Activated gamma-delta T cell treated with anti-CD3 and anti-CD28 coated beads, Interleukin-2, amount 50 U/mL, for 16 hours (primary cell): ENCODE measurements around the gene COLEC11.
"Not testable (repeated sequence)": the region's sequence is repeated elsewhere in the genome, so short reads cannot be mapped to it uniquely, and the experiment has no call there.

Experiments
- DNase-seq: peaks from one replicate; pipeline ENCODE4 v3.0.0-alpha.2; 2020; ENCODE audit warnings: low read depth

Gene COLEC11

DNA sequence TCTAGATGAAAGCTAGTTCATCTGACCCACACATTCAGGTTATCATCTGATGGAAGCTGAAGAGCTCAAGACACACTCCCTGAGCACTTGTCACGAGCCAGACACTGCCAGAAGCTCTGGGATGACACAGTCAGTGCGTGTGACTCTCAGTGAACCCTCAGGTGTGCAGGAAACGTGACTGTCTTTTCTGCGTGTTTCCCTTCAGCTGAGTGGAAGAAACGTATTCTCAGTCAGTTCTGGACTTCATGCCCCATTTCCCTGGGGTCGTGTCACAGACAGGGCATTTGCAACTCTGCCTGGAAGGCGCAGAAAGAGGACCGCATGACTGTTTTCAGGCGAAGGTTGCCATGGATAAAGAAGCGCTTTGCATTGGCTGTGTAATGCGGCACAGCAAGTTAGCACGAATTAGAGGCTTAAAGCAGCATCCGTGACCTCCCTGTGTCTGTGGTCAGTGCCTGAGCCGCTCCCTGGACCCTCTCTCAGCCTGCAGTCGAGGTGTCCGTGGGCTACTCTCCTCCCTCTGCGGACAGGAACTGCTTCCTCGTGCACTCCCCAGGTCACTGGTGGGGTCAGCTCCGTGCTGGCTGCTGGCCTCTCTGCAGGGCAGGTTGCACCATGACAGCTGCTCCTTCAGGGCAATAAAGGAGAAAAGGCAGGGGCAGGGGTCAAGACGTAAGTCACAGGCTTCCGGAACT, 59.8 kb downstream of the COLEC11 start:
- DNase-seq, result no peak

DNA sequence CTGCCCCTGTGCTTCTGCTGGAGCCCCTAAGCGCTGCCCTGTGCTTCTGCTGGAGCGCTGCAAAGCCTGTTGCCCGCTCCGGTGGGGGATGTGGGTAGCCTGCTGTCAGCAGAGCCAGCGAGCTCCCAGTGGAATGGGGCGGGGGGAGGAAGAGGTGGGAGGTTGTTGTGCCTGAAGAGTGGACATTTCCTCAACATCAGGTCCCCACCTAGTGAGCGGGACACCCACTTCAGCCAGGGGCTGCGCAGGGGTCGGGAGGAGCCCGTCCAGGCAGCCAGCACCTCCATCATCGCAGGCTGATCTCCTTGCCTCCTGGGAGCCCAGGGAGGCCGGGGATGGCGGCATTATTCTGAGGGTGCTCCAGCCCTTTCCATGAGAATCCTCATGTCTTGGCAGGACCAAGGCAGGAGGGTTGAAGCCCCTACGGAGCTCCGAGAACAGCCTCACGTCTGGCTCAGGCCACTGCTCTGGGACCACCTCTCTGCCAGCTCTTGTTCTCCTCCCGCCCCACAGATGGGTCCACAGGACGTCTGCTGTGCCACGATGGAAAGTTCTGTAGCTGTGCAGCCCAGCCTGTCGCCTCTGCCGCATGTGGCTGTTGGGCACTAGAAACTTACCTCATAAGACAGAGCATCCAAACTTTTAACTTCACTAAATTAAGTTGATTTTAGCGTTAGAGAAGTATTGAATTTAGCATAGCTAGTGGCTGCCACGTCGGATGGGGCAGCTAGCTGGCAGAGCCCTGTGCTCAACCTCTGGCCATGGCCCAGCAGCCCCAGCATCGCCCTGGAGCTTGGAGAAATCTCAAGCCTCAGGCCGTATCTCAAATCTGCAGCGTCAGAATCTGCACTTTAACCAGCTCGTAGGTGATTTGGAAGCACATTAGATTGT, 61.2 kb downstream of the COLEC11 start:
- no peak for DNase-seq

GRCh38 chr2:3656762-3657721, 62.1 kb downstream of the COLEC11 start:
- DNase-seq, result no peak

DNA sequence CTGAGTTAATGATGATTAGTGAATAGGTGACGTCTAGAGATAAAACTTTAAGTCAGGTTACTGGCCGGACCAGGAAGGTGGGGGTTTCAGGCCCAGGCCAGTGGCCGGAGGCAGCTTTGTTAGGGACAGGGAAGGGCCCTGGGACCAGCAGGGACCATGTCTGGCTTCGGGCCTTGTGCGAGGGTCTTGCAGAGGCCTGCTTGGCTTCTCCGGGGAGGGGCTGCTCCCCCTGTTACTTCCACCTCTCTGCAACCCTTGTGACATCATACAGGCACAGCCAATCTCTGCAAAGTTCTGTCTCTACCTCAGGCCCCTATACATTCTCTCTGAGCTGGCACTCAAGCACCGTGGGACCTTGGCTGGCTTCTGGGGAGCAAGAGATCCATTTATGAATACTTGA, 63.0 kb downstream of the COLEC11 start, which contains the start of gene ALLC:
Gene ALLC, plus strand, starts transcription at position 320 of the 400 bp plus-strand sequence. CDS start 12,958 bp downstream, outside the sequence.
- DNase-seq, result no peak

GRCh38 chr2:3659447-3660432, 64.8 kb downstream of the COLEC11 start:
- no peak for DNase-seq

DNA sequence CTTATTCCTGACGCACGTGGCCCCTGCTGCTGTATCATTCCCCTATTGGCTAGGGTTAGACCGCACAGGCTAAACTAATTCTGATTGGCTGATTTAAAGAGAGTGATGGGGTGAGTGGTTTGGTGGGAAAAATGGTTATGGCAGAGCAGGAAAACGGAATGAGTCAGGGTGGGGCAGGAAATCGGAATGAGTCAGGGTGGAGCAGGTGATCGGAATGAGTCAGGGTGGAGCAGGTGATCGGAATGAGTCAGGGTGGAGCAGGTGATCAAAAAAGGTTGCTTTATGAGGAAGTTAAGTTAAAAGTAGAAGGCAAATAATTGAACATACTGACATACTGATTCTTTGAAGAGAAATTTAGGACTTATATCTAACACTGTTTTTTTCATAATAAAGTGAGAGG, 65.7 kb downstream of the COLEC11 start:
- not testable (repeated sequence) for DNase-seq

DNA sequence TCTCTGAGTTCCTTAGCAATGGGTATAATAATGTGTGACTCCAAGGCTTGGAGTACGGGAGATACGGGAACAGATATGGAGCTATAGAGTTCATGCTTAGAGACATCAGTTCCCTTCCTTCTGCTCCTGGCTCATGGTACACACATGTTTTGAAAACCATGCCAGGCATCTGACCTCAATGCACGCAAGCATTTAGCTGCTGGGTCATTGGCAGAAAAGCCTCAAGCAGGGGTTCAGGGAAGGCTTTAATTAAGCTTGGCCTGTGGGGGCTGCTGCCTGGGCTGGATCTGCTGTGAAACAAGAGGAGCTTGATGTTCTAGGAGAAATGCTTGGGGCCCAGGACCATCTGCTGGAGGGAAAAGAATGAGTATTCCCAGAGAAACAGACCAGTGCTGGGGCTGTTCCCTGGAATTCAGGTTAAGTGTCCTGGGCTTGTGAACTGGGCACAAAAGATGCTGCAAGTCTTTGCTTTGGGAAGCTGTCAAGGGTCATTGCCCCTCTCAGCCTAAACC, 66.3 kb downstream of the COLEC11 start:
- no peak for DNase-seq

DNA sequence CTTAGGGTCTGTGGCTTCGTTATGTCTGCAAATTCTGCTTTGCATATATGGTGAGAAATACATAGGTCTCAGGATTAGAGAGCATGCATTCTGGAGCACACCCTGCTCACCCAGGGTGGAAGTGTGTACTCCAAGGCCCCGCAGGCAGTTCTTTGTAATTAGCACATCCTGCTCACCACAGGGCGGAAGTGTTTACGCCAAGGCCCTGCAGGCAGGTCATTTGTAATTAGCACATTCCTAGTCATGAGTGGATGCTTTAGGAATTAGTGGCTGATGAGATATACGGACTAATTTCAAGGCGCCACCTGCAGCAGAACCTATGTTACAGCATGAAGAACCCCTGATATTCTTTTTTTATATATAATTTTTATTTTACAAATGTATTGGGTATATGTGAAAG, 67.3 kb downstream of the COLEC11 start:
- DNase-seq, result no peak

GRCh38 chr2:3664118-3664517, 69.2 kb downstream of the COLEC11 start:
- no peak for DNase-seq

DNA sequence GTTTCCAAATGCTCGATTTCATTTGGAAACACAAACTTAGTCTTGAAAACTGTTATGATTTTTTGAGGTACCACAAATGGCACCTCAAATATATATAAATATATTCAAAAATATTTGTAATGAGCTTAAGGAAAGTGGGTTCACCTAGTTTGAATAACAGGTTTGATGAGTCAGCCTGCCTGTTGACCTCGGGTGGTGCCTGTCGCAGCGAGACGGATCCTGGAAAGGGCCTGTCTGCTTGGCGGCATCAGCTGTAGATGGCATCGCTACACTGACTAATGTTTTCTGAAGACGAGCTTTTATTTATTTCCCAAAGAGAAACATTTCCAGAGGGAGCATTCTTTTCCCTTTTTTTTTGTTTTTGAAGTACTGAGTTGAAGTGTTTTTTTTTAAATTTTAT, 70.0 kb downstream of the COLEC11 start:
- DNase-seq, result no peak

GRCh38 chr2:3665886-3666612, 71.1 kb downstream of the COLEC11 start:
- DNase-seq, result no peak

- DNase-seq, result no peak
Observed at GRCh38 chr2:3666613-3666975, 71.7 kb downstream of the COLEC11 start.

DNA sequence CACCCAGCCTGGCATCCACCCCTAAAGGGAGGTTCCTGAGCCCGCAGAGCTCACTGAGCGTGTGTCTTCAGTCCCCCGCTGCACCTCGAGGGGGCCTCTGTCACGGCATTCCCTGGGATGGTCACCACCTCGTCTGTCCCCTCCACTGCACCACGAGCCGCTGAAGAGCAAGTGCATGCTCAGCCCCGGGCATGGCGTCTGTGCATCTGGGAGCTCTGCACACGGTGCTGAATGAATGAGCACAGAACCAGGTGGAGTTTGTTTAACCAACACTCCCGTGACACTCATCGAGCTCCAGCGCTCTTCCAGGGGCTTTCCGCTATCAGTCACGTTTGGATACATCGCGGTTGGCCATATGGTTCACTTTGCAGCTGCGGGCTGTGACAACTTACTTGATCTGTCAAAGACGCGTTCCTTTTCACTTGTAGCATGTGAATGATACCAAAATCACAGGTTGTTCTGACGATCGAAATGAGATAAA, 72.3 kb downstream of the COLEC11 start:
- DNase-seq, result no peak

- DNase-seq, result no peak
Observed at GRCh38 chr2:3669656-3670055, 74.7 kb downstream of the COLEC11 start.

GRCh38 chr2:3670376-3670775, 75.5 kb downstream of the COLEC11 start:
- no peak for DNase-seq

DNA sequence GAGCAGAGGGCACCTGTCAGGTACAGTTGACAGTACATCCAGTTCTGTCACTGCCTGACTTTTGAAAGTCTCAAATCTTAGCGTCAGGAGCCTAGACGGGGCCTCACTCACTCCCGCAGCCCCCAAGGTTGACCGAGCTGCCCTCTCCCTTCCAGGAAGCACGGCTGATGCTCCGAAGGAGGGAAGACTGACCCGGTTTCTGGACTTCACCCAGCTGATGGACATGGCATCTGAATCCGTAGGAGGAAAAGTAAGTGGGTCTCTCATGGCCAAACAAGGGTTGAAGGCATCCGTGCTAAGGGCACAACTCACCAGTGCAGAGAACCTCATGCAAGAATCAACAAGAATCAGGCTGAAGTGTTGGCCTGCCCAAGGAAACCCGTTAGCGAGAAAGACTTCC, 76.0 kb downstream of the COLEC11 start:
- DNase-seq, result no peak

- DNase-seq, result no peak
Observed at GRCh38 chr2:3672861-3673678, 78.2 kb downstream of the COLEC11 start.

GRCh38 chr2:3674066-3674845, 79.3 kb downstream of the COLEC11 start:
- DNase-seq, result no peak
